ENCODE data around the gene SUN2. TPM values are rescaled to one million over a fixed set of nuclear protein-coding genes. Genes with fewer than 3 reads are reported as not detected.

The SUN2 gene
- total RNA-seq, 4 donors from 2014 or later = 417 to 598 (median 449) TPM

DNA sequence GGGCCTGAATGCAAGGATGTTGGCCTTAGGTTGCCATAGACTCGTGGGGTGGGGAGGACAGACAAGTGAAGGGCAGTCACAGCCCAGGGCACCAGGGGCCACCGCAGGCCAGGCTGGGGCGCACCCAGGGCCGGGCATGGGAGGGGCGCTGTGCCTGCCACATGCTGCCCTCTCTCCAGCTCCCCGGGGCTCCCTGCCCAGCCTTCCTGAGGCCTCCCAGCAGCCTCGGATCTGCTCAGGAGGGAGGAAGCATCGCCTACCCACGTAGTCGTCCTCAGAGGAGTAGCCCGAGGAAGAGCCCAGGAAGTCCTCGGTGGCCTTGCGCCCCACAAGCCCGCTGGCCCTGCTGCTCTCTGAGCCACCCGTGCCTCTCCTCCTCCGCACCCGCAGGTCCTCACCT, 5.2 kb downstream of the SUN2 start:
- TF ChIP-seq, protein P1, sequence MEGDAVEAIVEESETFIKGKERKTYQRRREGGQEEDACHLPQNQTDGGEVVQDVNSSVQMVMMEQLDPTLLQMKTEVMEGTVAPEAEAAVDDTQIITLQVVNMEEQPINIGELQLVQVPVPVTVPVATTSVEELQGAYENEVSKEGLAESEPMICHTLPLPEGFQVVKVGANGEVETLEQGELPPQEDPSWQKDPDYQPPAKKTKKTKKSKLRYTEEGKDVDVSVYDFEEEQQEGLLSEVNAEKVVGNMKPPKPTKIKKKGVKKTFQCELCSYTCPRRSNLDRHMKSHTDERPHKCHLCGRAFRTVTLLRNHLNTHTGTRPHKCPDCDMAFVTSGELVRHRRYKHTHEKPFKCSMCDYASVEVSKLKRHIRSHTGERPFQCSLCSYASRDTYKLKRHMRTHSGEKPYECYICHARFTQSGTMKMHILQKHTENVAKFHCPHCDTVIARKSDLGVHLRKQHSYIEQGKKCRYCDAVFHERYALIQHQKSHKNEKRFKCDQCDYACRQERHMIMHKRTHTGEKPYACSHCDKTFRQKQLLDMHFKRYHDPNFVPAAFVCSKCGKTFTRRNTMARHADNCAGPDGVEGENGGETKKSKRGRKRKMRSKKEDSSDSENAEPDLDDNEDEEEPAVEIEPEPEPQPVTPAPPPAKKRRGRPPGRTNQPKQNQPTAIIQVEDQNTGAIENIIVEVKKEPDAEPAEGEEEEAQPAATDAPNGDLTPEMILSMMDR (IDR thresholded peaks at IDR 0.05) = no peak
- TF ChIP-seq POLR2A (IDR thresholded peaks at IDR 0.05; ENCODE audit: low read depth) = no peak
- TF ChIP-seq POLR2AphosphoS5 (IDR thresholded peaks at IDR 0.05) = no peak
- TF ChIP-seq EP300 (IDR thresholded peaks at IDR 0.05) = no peak
- H3K9me3 ChIP-seq = no peaks in the 10 kb centered on the region
- DNase-seq (ENCODE audit: extremely low spot score) = no peak
- peaks cover 23 to 55% (median 46%) of the 10 kb centered on the region in 4 donors for H3K4me1 ChIP-seq
- peaks cover 73 to 81% (median 74%) of the 10 kb centered on the region in 4 donors for H3K36me3 ChIP-seq
- intact Hi-C loops (cut with DNase I) = no loop called here
- no peak overlapping the region for H3K4me3 ChIP-seq
- H3K27me3 ChIP-seq = no peaks in the 10 kb centered on the region
- 97% methylated on average over 4 of the region's 17 CpGs for WGBS
- peak overlapping the region in 3 of 4 donors; percentile 29 to 50 (median 46) for H3K27ac ChIP-seq (replicated peaks in 1 of 4)

DNA sequence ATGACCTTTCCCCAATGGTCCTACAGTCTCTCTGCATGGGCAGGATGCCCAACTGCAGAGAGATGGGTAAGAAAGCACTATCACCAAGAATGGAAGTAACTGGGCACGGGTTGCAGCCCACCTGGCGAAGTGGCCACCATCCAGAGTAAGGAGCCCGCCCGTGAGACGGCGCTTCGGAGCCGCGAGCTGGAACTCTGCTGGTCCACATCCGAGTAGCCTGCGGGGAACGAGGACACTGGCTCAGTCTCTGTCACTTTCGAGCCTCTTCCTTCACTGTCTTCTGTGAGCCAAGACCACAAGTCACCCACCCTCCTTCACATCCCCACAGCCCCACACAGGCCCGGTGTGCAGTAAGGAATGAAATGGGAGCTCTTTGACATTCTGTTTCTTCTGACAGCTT, 5.7 kb downstream of the SUN2 start:
- TF ChIP-seq POLR2AphosphoS5 (IDR thresholded peaks at IDR 0.05) = no peak
- TF ChIP-seq, protein P1 (IDR thresholded peaks at IDR 0.05) = no peak
- no peak for TF ChIP-seq EP300 (IDR thresholded peaks at IDR 0.05)
- TF ChIP-seq POLR2A (IDR thresholded peaks at IDR 0.05; ENCODE audit: low read depth) = no peak
- Histone ChIP-seq H3K27me3 (no peaks in the 10 kb centered on the region), H3K4me1 (peaks cover 23 to 54% (median 46%) of the 10 kb centered on the region in 4 donors), H3K36me3 (peaks cover 79 to 86% (median 79%) of the 10 kb centered on the region in 4 donors), H3K4me3 (no peak overlapping the region), H3K27ac (replicated peaks in 1 of 4) (peak overlapping the region in 1 of 4 donors; percentile 1), H3K9me3 (no peaks in the 10 kb centered on the region)
- intact Hi-C loops (cut with DNase I) = no loop called here
- DNase-seq (ENCODE audit: extremely low spot score) = no peak
- 93% methylated on average over 3 of the region's 14 CpGs for WGBS

GRCh38 chr22:38748487-38749136, 7.2 kb downstream of the SUN2 start:
- H3K36me3 ChIP-seq = peaks cover 93 to 100% (median 94%) of the 10 kb centered on the region in 4 donors
- intact Hi-C loops (cut with DNase I) = no loop called here
- H3K27ac ChIP-seq (replicated peaks in 1 of 4) = peak overlapping the region in 1 of 4 donors; percentile 14
- peaks cover 14 to 39% (median 36%) of the 10 kb centered on the region in 4 donors for H3K4me1 ChIP-seq
- 86% methylated on average over 14 of the region's 14 CpGs for WGBS
- TF ChIP-seq POLR2AphosphoS5 (IDR thresholded peaks at IDR 0.05) (no peak), POLR2A (IDR thresholded peaks at IDR 0.05; ENCODE audit: low read depth) (no peak), EP300 (IDR thresholded peaks at IDR 0.05) (no peak)
- TF ChIP-seq, protein P1 (IDR thresholded peaks at IDR 0.05) = no peak
- H3K4me3 ChIP-seq = no peak overlapping the region
- no peaks in the 10 kb centered on the region for H3K9me3 ChIP-seq
- no peaks in the 10 kb centered on the region for H3K27me3 ChIP-seq
- no peak for DNase-seq (ENCODE audit: extremely low spot score)

DNA sequence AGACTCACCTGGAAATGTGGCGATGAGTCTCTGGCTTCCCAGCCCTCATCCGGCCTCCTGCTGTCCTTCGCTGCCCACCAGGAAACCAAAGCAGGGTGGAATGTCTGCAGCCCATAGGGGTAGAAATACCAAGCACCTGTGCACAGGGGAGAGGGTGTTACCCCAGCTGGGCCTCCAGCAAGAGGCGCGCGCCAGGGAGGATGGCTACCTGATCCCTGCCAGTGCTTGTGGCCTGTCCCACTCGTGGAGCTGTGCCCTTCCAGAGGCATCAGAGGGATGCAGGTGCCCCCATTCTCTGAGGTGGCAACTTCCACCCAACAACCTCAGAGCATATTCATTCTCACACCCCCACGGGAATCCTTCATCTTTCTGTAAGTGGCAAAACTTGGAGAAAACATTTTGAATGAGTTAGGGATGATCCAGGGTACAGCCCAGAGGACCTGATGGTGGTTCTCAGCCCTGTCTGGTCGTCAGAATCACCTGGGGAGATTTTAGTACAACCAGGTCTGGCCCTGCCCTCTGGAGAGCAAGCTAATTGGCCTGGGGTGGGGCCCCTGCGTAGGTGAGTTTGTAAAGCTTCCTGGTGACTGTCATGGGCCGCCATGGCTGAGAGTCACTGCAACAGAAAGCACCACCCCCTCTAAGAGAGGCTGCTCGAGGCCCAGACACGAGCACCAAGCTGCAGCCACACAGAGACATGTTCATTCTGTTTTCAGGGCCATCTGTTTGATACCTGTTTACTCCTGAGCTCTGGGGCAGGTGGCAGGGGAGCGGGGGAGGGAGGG, 9.9 kb downstream of the SUN2 start:
- Histone ChIP-seq H3K9me3 (no peaks in the 10 kb centered on the region), H3K36me3 (peaks cover 100% of the 10 kb centered on the region in 4 donors), H3K4me1 (peaks cover 0 to 12% (median 9%) of the 10 kb centered on the region in 4 donors), H3K27ac (replicated peaks in 1 of 4) (no peak overlapping the region), H3K4me3 (no peak overlapping the region), H3K27me3 (no peaks in the 10 kb centered on the region)
- intact Hi-C loops (cut with DNase I) = no loop called here
- DNase-seq (ENCODE audit: extremely low spot score) = no peak
- 94% methylated on average over 9 of the region's 14 CpGs for WGBS
- TF ChIP-seq EP300 (IDR thresholded peaks at IDR 0.05) (no peak), POLR2A (IDR thresholded peaks at IDR 0.05; ENCODE audit: low read depth) (no peak), POLR2AphosphoS5 (IDR thresholded peaks at IDR 0.05) (no peak)
- TF ChIP-seq, protein P1 (IDR thresholded peaks at IDR 0.05) = no peak
